ENCODE measurements around the gene S100A4.
"Not testable (repeated sequence)": the region's sequence is repeated elsewhere in the genome, so short reads cannot be mapped to it uniquely, and the experiment has no call there.

The S100A4 gene

DNA sequence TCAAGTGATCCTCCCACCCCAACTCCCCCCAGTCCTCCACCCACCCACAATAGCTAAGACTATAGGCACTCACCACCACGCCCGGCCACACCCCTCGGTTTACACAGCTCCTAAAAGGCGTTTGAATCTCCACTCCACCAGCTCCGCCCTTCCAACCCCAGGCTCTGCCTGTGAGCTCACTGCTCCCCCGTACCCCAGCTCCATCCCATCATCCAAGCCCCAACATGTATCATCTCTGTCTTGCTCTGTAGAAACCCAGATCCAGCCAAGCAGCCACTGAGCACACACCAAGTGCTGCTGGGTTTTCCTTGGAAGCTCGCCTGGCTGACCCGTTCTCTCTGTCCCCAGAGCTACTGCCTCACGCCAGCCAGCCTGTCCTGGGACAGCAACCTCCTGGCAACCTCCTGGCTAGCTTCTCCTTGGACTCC, 32.0 kb upstream of the S100A4 start:
- H3K9me3 ChIP-seq (ENCODE audit: control insufficient read depth, insufficient read depth, low read length), result no peaks in the 10 kb centered on the region
- H3K27me3 ChIP-seq (ENCODE audit: control insufficient read depth, insufficient read depth, low read length), result no peaks in the 10 kb centered on the region
- H3K4me3 ChIP-seq (ENCODE audit: low read depth, low read length), result no peak overlapping the region
- no peaks in the 10 kb centered on the region for H3K36me3 ChIP-seq (ENCODE audit: control insufficient read depth, insufficient read depth, low read length)
- peaks cover 6% of the 10 kb centered on the region for H3K4me1 ChIP-seq (ENCODE audit: control insufficient read depth, insufficient read depth, low read length)
- no peak overlapping the region for H3K9ac ChIP-seq (ENCODE audit: low read depth, low read length)

DNA sequence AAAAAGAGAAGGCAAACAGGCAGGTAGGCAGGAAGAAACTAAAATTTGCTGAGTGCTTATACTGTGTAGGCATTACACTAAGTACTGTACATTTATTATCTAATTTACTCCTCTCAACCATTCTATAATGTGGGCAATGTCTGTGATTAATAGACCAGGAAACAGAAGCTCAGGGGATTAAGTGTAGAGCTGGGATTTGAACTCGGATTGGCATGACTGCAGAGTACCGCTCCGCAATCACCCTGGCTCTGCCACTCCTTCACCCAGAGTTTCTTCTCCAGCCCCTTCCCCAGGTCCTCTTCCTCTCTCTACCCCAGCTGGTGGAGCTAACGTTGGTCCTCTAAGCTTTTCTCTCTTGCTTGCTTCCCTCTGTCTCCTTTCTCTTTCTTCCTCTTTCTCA, 31.5 kb upstream of the S100A4 start:
- Histone ChIP-seq H3K27me3 (ENCODE audit: control insufficient read depth, insufficient read depth, low read length) (no peaks in the 10 kb centered on the region), H3K9me3 (ENCODE audit: control insufficient read depth, insufficient read depth, low read length) (no peaks in the 10 kb centered on the region), H3K4me1 (ENCODE audit: control insufficient read depth, insufficient read depth, low read length) (peaks cover 6% of the 10 kb centered on the region), H3K9ac (ENCODE audit: low read depth, low read length) (no peak overlapping the region), H3K36me3 (ENCODE audit: control insufficient read depth, insufficient read depth, low read length) (no peaks in the 10 kb centered on the region), H3K4me3 (ENCODE audit: low read depth, low read length) (no peak overlapping the region)

DNA sequence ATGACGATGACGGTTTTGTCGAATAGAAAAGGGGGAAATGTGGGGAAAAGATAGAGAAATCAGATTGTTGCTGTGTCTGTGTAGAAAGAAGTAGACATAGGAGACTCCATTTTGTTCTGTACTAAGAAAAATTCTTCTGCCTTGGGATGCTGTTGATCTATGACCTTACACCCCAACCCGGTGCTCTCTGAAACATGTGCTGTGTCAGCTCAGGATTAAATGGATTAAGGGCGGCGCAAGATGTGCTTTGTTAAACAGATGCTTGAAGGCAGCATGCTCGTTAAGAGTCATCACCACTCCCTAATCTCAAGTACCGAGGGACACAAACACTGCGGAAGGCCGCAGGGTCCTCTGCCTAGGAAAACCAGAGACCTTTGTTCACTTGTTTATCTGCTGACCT, 29.9 kb upstream of the S100A4 start:
- H3K9me3 ChIP-seq (ENCODE audit: control insufficient read depth, insufficient read depth, low read length); H3K9ac ChIP-seq (ENCODE audit: low read depth, low read length); H3K27me3 ChIP-seq (ENCODE audit: control insufficient read depth, insufficient read depth, low read length); H3K4me1 ChIP-seq (ENCODE audit: control insufficient read depth, insufficient read depth, low read length); H3K36me3 ChIP-seq (ENCODE audit: control insufficient read depth, insufficient read depth, low read length); H3K4me3 ChIP-seq (ENCODE audit: low read depth, low read length): not testable (repeated sequence)

DNA sequence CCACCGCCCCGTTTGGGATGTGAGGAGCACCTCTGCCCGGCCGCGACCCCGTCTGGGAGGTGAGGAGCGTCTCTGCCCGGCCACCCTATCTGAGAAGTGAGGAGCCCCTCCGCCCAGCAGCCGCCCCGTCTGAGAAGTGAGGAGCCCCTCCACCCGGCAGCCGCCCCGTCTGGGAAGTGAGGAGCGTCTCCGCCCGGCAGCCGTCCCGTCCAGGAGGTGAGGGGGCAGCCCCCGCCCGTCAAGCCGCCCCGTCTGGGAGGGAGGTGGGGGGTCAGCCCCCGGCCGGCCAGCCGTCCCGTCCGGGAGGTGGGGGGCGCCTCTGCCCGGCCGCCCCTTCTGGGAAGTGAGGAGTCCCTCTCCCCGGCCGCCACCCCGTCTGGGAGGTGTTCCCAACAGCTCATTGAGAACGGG, 29.5 kb upstream of the S100A4 start:
- H3K9ac ChIP-seq (ENCODE audit: low read depth, low read length); H3K27me3 ChIP-seq (ENCODE audit: control insufficient read depth, insufficient read depth, low read length); H3K4me3 ChIP-seq (ENCODE audit: low read depth, low read length); H3K9me3 ChIP-seq (ENCODE audit: control insufficient read depth, insufficient read depth, low read length); H3K4me1 ChIP-seq (ENCODE audit: control insufficient read depth, insufficient read depth, low read length); H3K36me3 ChIP-seq (ENCODE audit: control insufficient read depth, insufficient read depth, low read length): not testable (repeated sequence)

DNA sequence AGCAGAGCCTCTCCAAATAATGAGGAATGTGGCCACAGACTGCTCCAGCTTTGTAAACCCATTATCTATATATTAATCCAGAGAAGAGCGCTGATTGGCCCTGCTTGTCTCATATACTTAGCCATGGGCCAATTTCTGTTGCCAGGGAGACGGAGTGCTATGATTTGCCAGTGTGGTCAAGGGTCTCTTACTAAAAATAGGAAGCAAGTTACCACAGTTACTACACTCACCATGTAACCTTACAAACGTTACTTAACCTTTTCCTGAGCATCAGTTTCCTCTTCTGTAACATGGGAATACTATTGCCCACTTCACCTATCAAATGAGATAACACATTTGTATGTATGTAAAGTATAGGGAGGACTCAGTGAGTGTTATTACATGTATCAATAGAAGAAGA, 27.7 kb upstream of the S100A4 start:
- H3K9ac ChIP-seq (ENCODE audit: low read depth, low read length), result no peak overlapping the region
- H3K4me3 ChIP-seq (ENCODE audit: low read depth, low read length), result no peak overlapping the region
- peaks cover 6% of the 10 kb centered on the region for H3K4me1 ChIP-seq (ENCODE audit: control insufficient read depth, insufficient read depth, low read length)
- H3K27me3 ChIP-seq (ENCODE audit: control insufficient read depth, insufficient read depth, low read length), result no peaks in the 10 kb centered on the region
- H3K36me3 ChIP-seq (ENCODE audit: control insufficient read depth, insufficient read depth, low read length), result no peaks in the 10 kb centered on the region
- no peaks in the 10 kb centered on the region for H3K9me3 ChIP-seq (ENCODE audit: control insufficient read depth, insufficient read depth, low read length)

DNA sequence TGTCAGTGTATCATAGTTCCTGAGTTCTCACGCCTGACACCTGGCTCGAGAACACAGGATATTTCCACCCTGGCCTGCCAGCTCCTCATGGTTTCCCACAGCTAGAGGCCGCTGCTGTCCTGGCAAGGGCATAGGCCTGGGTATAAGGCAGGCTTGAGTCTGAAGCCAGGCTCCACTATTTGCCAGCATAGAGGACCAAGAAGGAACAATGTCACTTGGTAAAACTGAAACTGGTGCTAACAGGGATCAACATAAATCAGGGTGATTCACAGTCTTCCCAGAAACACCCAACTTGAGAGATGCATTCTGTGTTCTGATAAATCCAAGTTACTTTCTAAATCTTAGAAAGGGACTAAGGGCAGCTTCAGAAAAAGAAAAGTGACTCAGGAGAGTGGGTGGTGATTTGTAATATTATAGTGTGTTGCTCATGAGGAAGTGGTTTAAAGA, 27.0 kb upstream of the S100A4 start:
- Histone ChIP-seq H3K4me1 (ENCODE audit: control insufficient read depth, insufficient read depth, low read length) (peaks cover 10% of the 10 kb centered on the region), H3K4me3 (ENCODE audit: low read depth, low read length) (no peak overlapping the region), H3K36me3 (ENCODE audit: control insufficient read depth, insufficient read depth, low read length) (no peaks in the 10 kb centered on the region), H3K9ac (ENCODE audit: low read depth, low read length) (no peak overlapping the region), H3K9me3 (ENCODE audit: control insufficient read depth, insufficient read depth, low read length) (no peaks in the 10 kb centered on the region), H3K27me3 (ENCODE audit: control insufficient read depth, insufficient read depth, low read length) (no peaks in the 10 kb centered on the region)

DNA sequence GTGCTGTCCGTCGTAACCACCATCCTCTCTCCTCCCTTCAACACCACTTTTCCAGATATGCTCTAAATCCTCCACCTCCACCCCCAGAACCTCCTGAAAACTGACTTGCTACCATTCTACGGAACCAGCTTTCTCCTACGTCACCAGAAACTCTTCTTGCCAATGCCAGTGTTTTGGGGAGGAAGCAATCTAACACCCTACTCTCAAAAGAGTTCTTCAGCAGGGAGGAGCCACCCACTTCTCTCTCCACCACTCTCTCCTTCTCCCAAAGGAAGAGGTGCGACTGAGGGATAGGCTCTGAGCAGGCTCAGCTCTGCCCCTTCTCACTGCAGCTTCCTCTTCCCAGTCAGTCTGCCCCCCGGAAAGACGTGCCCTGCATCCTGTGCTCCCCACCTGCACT, 26.1 kb upstream of the S100A4 start:
- Histone ChIP-seq H3K9ac (ENCODE audit: low read depth, low read length) (no peak overlapping the region), H3K27me3 (ENCODE audit: control insufficient read depth, insufficient read depth, low read length) (no peaks in the 10 kb centered on the region), H3K36me3 (ENCODE audit: control insufficient read depth, insufficient read depth, low read length) (no peaks in the 10 kb centered on the region), H3K4me1 (ENCODE audit: control insufficient read depth, insufficient read depth, low read length) (peaks cover 16% of the 10 kb centered on the region), H3K4me3 (ENCODE audit: low read depth, low read length) (no peak overlapping the region), H3K9me3 (ENCODE audit: control insufficient read depth, insufficient read depth, low read length) (no peaks in the 10 kb centered on the region)

DNA sequence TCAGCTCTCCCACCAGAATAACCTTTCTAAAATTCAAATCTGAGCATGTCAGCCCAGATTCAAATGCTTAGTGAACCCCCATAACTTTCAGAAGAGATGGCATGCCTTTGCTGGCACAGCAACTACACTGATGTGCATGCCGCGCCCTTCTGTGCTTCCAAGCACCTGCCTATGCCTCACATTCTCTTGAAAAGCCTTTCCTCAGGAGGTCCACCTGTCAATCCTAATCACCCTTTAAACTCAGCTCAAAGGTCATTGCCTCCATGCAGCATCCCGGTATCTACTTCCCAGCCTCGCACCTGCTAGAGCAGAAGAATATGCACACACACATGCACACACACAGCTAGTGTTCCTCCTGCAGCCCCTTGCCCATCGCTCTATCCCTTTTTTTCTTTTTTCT, 25.3 kb upstream of the S100A4 start:
- Histone ChIP-seq H3K27me3 (ENCODE audit: control insufficient read depth, insufficient read depth, low read length) (no peaks in the 10 kb centered on the region), H3K4me3 (ENCODE audit: low read depth, low read length) (no peak overlapping the region), H3K9me3 (ENCODE audit: control insufficient read depth, insufficient read depth, low read length) (no peaks in the 10 kb centered on the region), H3K36me3 (ENCODE audit: control insufficient read depth, insufficient read depth, low read length) (no peaks in the 10 kb centered on the region), H3K4me1 (ENCODE audit: control insufficient read depth, insufficient read depth, low read length) (peaks cover 20% of the 10 kb centered on the region), H3K9ac (ENCODE audit: low read depth, low read length) (no peak overlapping the region)

DNA sequence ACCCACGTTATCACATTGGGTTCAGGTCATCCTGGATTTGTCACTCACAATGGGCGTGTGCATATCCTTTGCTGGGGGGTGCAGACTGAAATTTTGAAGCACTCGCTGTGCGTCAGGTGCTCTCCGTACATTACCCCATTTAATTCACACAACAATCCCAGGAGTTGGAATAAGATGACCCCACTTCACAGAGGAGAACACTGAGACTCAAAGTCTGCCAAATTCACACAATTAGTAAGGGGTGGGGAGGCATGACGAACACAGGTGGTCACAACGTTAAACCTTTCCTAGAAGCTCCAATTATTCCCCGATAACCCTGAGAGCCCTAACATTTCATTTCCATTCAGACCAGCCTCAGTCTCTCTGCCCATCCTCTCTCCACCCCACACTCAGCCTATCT, 23.9 kb upstream of the S100A4 start:
- Histone ChIP-seq H3K4me3 (ENCODE audit: low read depth, low read length) (no peak overlapping the region), H3K9me3 (ENCODE audit: control insufficient read depth, insufficient read depth, low read length) (no peaks in the 10 kb centered on the region), H3K36me3 (ENCODE audit: control insufficient read depth, insufficient read depth, low read length) (no peaks in the 10 kb centered on the region), H3K4me1 (ENCODE audit: control insufficient read depth, insufficient read depth, low read length) (peaks cover 21% of the 10 kb centered on the region), H3K27me3 (ENCODE audit: control insufficient read depth, insufficient read depth, low read length) (no peaks in the 10 kb centered on the region), H3K9ac (ENCODE audit: low read depth, low read length) (no peak overlapping the region)

DNA sequence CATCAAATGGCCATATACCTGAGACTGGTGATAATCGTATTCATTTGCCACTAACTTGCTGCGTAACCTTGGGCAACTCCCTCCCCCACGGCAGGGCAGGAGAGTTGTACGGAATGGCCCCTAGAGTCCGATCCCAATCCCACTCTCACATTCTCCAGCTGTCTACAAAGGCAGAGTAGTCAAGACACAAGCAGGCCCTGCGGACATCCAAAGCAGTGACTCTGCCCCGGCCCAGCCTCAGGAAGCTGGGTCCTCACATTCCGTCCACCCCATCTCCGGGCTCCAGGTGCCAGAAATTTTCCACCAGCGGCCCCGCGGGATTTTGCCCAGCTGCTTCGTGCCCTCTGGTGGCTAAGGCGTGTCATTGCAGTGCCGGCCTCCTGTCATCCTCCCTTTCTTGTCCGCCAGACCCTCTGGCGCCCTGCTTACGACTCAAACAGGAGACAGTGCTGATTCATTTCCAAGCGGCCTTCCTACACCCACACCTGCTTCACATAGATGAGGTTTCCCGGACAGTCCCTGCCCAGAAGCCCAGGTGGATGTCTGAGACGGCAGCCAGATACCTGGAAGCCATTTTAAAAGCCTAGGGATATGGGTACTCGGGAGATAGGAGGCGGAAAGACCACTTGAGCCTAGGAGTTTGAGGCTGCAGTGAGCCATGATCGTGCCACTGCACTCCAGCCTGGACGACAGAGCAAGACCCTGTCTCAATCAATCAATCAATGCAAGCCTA, 22.9 kb upstream of the S100A4 start:
- H3K27me3 ChIP-seq (ENCODE audit: control insufficient read depth, insufficient read depth, low read length), result no peaks in the 10 kb centered on the region
- H3K9ac ChIP-seq (ENCODE audit: low read depth, low read length), result peak overlapping the region; percentile 47
- H3K9me3 ChIP-seq (ENCODE audit: control insufficient read depth, insufficient read depth, low read length), result no peaks in the 10 kb centered on the region
- no peaks in the 10 kb centered on the region for H3K36me3 ChIP-seq (ENCODE audit: control insufficient read depth, insufficient read depth, low read length)
- H3K4me1 ChIP-seq (ENCODE audit: control insufficient read depth, insufficient read depth, low read length), result peaks cover 21% of the 10 kb centered on the region
- peak overlapping the region; percentile 40 for H3K4me3 ChIP-seq (ENCODE audit: low read depth, low read length)

DNA sequence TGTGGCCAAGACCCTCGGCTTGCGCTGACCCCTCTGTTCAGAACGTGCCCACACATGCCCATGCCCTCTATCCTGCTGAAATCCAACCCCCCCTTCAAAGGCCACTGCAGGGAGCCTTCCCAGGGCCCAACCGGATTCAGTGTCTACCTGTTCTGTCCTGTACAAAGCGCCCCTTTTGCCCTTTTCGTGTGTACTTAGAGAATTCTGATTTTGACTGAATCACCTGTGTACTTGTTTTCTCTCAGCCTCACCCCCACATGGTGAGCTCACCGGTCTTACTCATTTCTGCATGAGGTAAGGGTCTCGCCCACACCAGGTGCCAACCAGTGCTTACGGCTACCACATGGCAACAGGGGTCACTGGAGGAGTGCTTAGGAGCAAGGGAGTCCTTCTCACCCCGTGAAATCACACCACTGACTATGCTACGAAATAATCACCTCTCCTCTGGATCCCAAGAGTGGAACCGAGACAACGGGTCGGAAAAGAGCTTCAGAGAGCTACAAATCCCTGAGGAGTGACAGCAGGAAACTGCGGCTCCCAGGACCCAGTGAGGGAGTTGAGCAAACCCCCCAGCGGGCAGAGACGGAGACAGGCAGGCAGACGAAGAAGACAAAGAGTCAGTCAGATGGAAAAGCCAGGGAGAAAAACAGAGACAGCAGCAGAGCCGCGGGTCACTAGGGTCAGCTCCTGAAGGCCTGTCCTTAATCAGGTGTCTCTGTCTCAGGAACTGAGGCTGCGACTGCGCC, 22.2 kb upstream of the S100A4 start:
- H3K9ac ChIP-seq (ENCODE audit: low read depth, low read length), result no peak overlapping the region
- H3K9me3 ChIP-seq (ENCODE audit: control insufficient read depth, insufficient read depth, low read length), result no peaks in the 10 kb centered on the region
- H3K27me3 ChIP-seq (ENCODE audit: control insufficient read depth, insufficient read depth, low read length), result no peaks in the 10 kb centered on the region
- H3K4me3 ChIP-seq (ENCODE audit: low read depth, low read length), result peak overlapping the region; percentile 40
- H3K36me3 ChIP-seq (ENCODE audit: control insufficient read depth, insufficient read depth, low read length), result no peaks in the 10 kb centered on the region
- H3K4me1 ChIP-seq (ENCODE audit: control insufficient read depth, insufficient read depth, low read length), result peaks cover 21% of the 10 kb centered on the region

All from iPS-15b (cell line).